ENCODE results near the gene GNG4.
A peak's percentile ranks its signal among the peaks of the same experiment; 100 is the strongest.
"Not testable (repeated sequence)": the region's sequence is repeated elsewhere in the genome, so short reads cannot be mapped to it uniquely, and the experiment has no call there.

GNG4 gene

GRCh38 chr1:235579891-235580290, 69.7 kb downstream of the GNG4 start:
- no peak for DNase-seq

GRCh38 chr1:235575597-235575996, 74.0 kb downstream of the GNG4 start:
- DNase-seq: no peak

- DNase-seq: no peak
Observed at GRCh38 chr1:235573880-235574279, 75.7 kb downstream of the GNG4 start.

- DNase-seq: not testable (repeated sequence)
Observed at GRCh38 chr1:235572971-235573370, 76.6 kb downstream of the GNG4 start.

GRCh38 chr1:235571482-235571881, 78.1 kb downstream of the GNG4 start:
- no peak for DNase-seq

- no peak for DNase-seq
Observed at GRCh38 chr1:235567812-235568503, 81.6 kb downstream of the GNG4 start.

- peak; percentile 76 for DNase-seq
Observed at GRCh38 chr1:235566084-235566483, 83.5 kb downstream of the GNG4 start.

GRCh38 chr1:235563513-235564061, 86.0 kb downstream of the GNG4 start:
- no peak for DNase-seq

GRCh38 chr1:235562589-235562988, 87.0 kb downstream of the GNG4 start:
- DNase-seq: no peak

- no peak for DNase-seq
Observed at GRCh38 chr1:235558621-235559169, 90.9 kb downstream of the GNG4 start.

- DNase-seq: no peak
Observed at GRCh38 chr1:235557495-235557894, 92.1 kb downstream of the GNG4 start.

- no peak for DNase-seq
Observed at GRCh38 chr1:235556807-235557206, 92.8 kb downstream of the GNG4 start.

- no peak for DNase-seq
Observed at GRCh38 chr1:235553112-235553551, 96.5 kb downstream of the GNG4 start.

- DNase-seq: no peak
Observed at GRCh38 chr1:235552146-235552716, 97.4 kb downstream of the GNG4 start.

GRCh38 chr1:235549351-235550139, 100.0 kb downstream of the GNG4 start:
- peak; percentile 53 for DNase-seq

GRCh38 chr1:235546369-235547155, 103.0 kb downstream of the GNG4 start:
- DNase-seq: not testable (repeated sequence)

GRCh38 chr1:235545292-235545930, 104.2 kb downstream of the GNG4 start:
- no peak for DNase-seq

- not testable (repeated sequence) for DNase-seq
Observed at GRCh38 chr1:235542845-235543244, 106.7 kb downstream of the GNG4 start.

- no peak for DNase-seq
Observed at GRCh38 chr1:235533476-235534168, 116.0 kb downstream of the GNG4 start.

- DNase-seq: no peak
Observed at GRCh38 chr1:235532360-235532759, 117.2 kb downstream of the GNG4 start.

GRCh38 chr1:235527196-235527814, 122.3 kb downstream of the GNG4 start:
- no peak for DNase-seq
